T-helper 9 cell (primary cell): ENCODE measurements around the gene CLK4.

Experiments used
- DNase-seq: peaks from one replicate; pipeline ENCODE4 v3.0.0-alpha.2; 2020

The CLK4 gene

GRCh38 chr5:178632285-178632684, 5.4 kb upstream of the CLK4 start:
- DNase-seq = no peak

- no peak for DNase-seq
Observed at GRCh38 chr5:178630951-178631350, 4.1 kb upstream of the CLK4 start.

GRCh38 chr5:178630475-178630930, 3.7 kb upstream of the CLK4 start:
- DNase-seq = no peak

GRCh38 chr5:178627259-178627598, 379 bp upstream of the CLK4 start:
- no peak for DNase-seq

GRCh38 chr5:178625679-178626483, 969 bp downstream of the CLK4 start:
- DNase-seq = no peak

GRCh38 chr5:178624631-178625546, 2.0 kb downstream of the CLK4 start:
- DNase-seq = no peak

GRCh38 chr5:178622679-178623247, 4.1 kb downstream of the CLK4 start:
- no peak for DNase-seq

- no peak for DNase-seq
Observed at GRCh38 chr5:178619390-178619789, 7.5 kb downstream of the CLK4 start.

GRCh38 chr5:178612299-178612698, 14.6 kb downstream of the CLK4 start:
- no peak for DNase-seq

- DNase-seq = no peak
Observed at GRCh38 chr5:178606269-178606668, 20.6 kb downstream of the CLK4 start.

- DNase-seq = no peak
Observed at GRCh38 chr5:178605788-178606187, 21.1 kb downstream of the CLK4 start.

GRCh38 chr5:178602752-178603151, 24.1 kb downstream of the CLK4 start:
- DNase-seq = no peak

- DNase-seq = no peak
Observed at GRCh38 chr5:178595750-178596149, 31.1 kb downstream of the CLK4 start.

- DNase-seq = no peak
Observed at GRCh38 chr5:178595150-178595549, 31.7 kb downstream of the CLK4 start.

GRCh38 chr5:178590924-178591423, 35.9 kb downstream of the CLK4 start:
- no peak for DNase-seq

- DNase-seq = no peak
Observed at GRCh38 chr5:178590141-178590923, 36.5 kb downstream of the CLK4 start, which contains the start of gene COL23A1. TSS of gene COL23A1 (minus strand) at chr5:178590393.

- DNase-seq = no peak
Observed at GRCh38 chr5:178589180-178590140, 37.4 kb downstream of the CLK4 start.

GRCh38 chr5:178588769-178589168, 38.1 kb downstream of the CLK4 start:
- no peak for DNase-seq

GRCh38 chr5:178587763-178588611, 38.9 kb downstream of the CLK4 start:
- DNase-seq = no peak

GRCh38 chr5:178586396-178586795, 40.5 kb downstream of the CLK4 start:
- no peak for DNase-seq
